ENCODE results near the gene CBARP.
A peak's percentile ranks its signal among the peaks of the same experiment; 100 is the strongest.
"Not testable (repeated sequence)": the region's sequence is repeated elsewhere in the genome, so short reads cannot be mapped to it uniquely, and the experiment has no call there.

Gene CBARP

DNA sequence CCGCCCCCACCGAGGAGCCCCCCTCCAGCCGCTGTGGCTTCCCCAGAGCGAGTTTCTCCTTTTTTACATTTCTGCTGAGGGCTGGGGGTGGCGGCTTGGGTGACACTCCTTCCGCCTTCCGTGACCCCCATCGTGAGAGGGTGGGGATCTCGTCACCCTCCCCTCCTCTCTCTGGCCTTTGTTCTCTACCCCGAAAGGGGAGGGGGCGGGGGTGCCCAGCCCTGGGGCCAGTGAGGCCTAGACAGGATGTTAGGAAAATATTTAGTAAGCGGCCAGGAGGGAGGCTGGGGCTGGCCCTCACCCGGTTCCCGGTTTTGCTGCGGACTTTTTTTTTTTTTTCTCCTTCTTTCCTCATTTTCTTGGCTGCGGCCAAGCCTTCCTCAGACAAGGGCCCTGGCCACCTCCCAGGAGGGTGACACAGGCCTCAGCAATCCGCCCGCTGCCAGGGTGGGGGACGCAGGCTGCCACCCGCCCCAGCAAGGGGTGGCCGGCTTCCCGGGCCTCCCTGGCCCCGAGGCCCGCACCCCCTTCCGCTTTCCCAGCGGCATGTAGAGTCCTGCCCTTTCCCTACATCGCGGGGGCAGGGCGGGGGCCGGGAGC, 14.5 kb upstream of the CBARP start:
- no peaks in the 10 kb centered on the region for H3K27me3 ChIP-seq (ENCODE audit: control insufficient read depth, insufficient read depth, low read length)
- peak overlapping the region; percentile 74 for H3K4me3 ChIP-seq (ENCODE audit: low read length)
- peaks cover 33% of the 10 kb centered on the region for H3K36me3 ChIP-seq (ENCODE audit: control insufficient read depth, insufficient read depth, low read length)
- H3K9ac ChIP-seq (ENCODE audit: low read length) = peak overlapping the region; percentile 90
- H3K9me3 ChIP-seq (ENCODE audit: control insufficient read depth, low read length) = no peaks in the 10 kb centered on the region
- peaks cover 43% of the 10 kb centered on the region for H3K4me1 ChIP-seq (ENCODE audit: control insufficient read depth, insufficient read depth, low read length)

GRCh38 chr19:1251330-1252220, 13.8 kb upstream of the CBARP start:
- peaks cover 43% of the 10 kb centered on the region for H3K4me1 ChIP-seq (ENCODE audit: control insufficient read depth, insufficient read depth, low read length)

DNA sequence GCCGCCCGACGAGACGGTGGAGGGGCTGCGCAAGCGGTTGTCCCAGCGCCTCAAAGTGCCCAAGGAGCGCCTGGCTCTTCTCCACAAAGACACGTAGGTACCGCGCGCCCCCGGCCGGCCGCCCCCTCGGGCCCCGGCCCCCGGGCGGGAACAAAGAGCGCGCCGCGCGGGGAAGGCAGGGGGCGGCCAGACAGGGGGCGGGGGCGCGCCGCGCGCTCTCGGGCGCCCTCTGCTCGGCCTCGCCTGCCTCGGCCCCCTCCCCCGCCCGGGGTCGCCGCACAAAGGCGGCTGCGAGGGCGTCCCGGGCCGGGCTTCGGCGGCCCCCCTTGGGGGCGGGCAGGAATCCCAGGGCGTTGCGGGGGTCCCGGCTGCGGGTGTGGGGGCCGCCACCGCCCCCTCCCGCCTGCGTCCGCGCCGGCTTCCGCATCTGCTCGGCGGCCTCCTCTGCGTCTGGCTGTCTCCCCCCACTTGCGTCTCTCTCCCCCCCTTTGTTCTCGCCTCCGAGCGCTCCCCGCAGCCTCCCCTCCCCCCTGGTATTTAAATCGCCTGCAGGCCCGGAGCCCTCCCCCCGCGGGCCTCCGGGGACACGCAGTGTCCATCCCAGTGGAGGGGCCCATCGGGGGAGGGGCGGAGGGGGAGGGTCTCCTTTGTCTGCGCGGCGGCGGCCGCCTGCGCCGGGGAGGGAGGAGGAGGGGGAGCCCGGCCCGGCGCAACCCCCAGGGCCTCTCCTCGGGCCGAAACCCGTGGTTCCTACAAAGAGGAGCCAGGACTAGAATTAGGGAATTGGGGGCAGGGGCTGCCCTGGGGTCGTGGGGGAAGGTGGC, 12.8 kb upstream of the CBARP start:
- Histone ChIP-seq H3K4me1 (ENCODE audit: control insufficient read depth, insufficient read depth, low read length) (peaks cover 49% of the 10 kb centered on the region), H3K9me3 (ENCODE audit: control insufficient read depth, low read length) (no peaks in the 10 kb centered on the region), H3K27me3 (ENCODE audit: control insufficient read depth, insufficient read depth, low read length) (no peaks in the 10 kb centered on the region), H3K9ac (ENCODE audit: low read length) (peak overlapping the region; percentile 90), H3K36me3 (ENCODE audit: control insufficient read depth, insufficient read depth, low read length) (peaks cover 23% of the 10 kb centered on the region), H3K4me3 (ENCODE audit: low read length) (peak overlapping the region; percentile 74)

More at GRCh38 chr19:1251330-1252220, 13.8 kb upstream of the CBARP start:
- Histone ChIP-seq H3K36me3 (ENCODE audit: control insufficient read depth, insufficient read depth, low read length) (peaks cover 29% of the 10 kb centered on the region), H3K4me3 (ENCODE audit: low read length) (peak overlapping the region; percentile 74), H3K27me3 (ENCODE audit: control insufficient read depth, insufficient read depth, low read length) (no peaks in the 10 kb centered on the region), H3K9ac (ENCODE audit: low read length) (peak overlapping the region; percentile 90), H3K9me3 (ENCODE audit: control insufficient read depth, low read length) (no peaks in the 10 kb centered on the region)

GRCh38 chr19:1249990-1250436, 12.2 kb upstream of the CBARP start:
- Histone ChIP-seq H3K27me3 (ENCODE audit: control insufficient read depth, insufficient read depth, low read length) (no peaks in the 10 kb centered on the region), H3K9me3 (ENCODE audit: control insufficient read depth, low read length) (no peaks in the 10 kb centered on the region), H3K4me3 (ENCODE audit: low read length) (no peak overlapping the region), H3K9ac (ENCODE audit: low read length) (peak overlapping the region; percentile 71), H3K4me1 (ENCODE audit: control insufficient read depth, insufficient read depth, low read length) (peaks cover 49% of the 10 kb centered on the region), H3K36me3 (ENCODE audit: control insufficient read depth, insufficient read depth, low read length) (peaks cover 16% of the 10 kb centered on the region)

GRCh38 chr19:1249298-1249989, 11.6 kb upstream of the CBARP start:
- Histone ChIP-seq H3K4me1 (ENCODE audit: control insufficient read depth, insufficient read depth, low read length) (peaks cover 49% of the 10 kb centered on the region), H3K27me3 (ENCODE audit: control insufficient read depth, insufficient read depth, low read length) (no peaks in the 10 kb centered on the region), H3K9me3 (ENCODE audit: control insufficient read depth, low read length) (no peaks in the 10 kb centered on the region), H3K9ac (ENCODE audit: low read length) (peak overlapping the region; percentile 92), H3K4me3 (ENCODE audit: low read length) (no peak overlapping the region), H3K36me3 (ENCODE audit: control insufficient read depth, insufficient read depth, low read length) (peaks cover 11% of the 10 kb centered on the region)

GRCh38 chr19:1248786-1249297, 11.0 kb upstream of the CBARP start:
- Histone ChIP-seq H3K4me3 (ENCODE audit: low read length) (peak overlapping the region; percentile 56), H3K9me3 (ENCODE audit: control insufficient read depth, low read length) (no peaks in the 10 kb centered on the region), H3K9ac (ENCODE audit: low read length) (peak overlapping the region; percentile 92), H3K4me1 (ENCODE audit: control insufficient read depth, insufficient read depth, low read length) (peaks cover 49% of the 10 kb centered on the region), H3K27me3 (ENCODE audit: control insufficient read depth, insufficient read depth, low read length) (no peaks in the 10 kb centered on the region), H3K36me3 (ENCODE audit: control insufficient read depth, insufficient read depth, low read length) (peaks cover 9% of the 10 kb centered on the region)

GRCh38 chr19:1248139-1248785, 10.5 kb upstream of the CBARP start, which contains the start of gene MIDN:
Gene MIDN (plus strand): TSS chr19:1248583. CDS start chr19:1250297, 1,714 bp downstream.
- Histone ChIP-seq H3K4me3 (ENCODE audit: low read length) (peak within 1 kb of the TSS; percentile 56), H3K36me3 (ENCODE audit: control insufficient read depth, insufficient read depth, low read length) (peaks cover 14% of the 10 kb centered on the region), H3K9ac (ENCODE audit: low read length) (peak within 1 kb of the TSS; percentile 92), H3K27me3 (ENCODE audit: control insufficient read depth, insufficient read depth, low read length) (no peaks in the 10 kb centered on the region), H3K9me3 (ENCODE audit: control insufficient read depth, low read length) (no peaks in the 10 kb centered on the region), H3K4me1 (ENCODE audit: control insufficient read depth, insufficient read depth, low read length) (peaks cover 49% of the 10 kb centered on the region)

DNA sequence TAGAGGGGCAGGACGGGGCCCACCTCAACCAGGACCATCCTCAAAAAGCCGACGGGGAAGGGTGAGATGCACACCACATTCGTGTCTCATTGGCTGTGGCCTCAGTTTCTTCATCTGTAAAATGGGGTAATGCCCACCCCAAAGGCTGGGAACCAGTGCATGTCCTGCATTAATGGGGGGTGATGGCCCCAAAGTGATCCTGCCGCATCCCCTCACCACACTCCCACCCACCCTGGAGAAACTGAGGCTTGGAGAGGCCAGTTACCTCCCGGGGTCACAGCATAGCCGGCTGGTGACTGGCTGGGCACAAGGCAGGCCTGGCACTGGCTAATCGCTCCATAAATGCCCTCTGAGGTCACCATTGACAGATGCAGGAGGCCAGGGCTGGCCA, 9.9 kb upstream of the CBARP start:
- H3K9ac ChIP-seq (ENCODE audit: low read length) = peak overlapping the region; percentile 65
- peak overlapping the region; percentile 32 for H3K4me3 ChIP-seq (ENCODE audit: low read length)

GRCh38 chr19:1246265-1247087, 8.7 kb upstream of the CBARP start:
- not testable (repeated sequence) for H3K9ac ChIP-seq (ENCODE audit: low read length); H3K9me3 ChIP-seq (ENCODE audit: control insufficient read depth, low read length); H3K36me3 ChIP-seq (ENCODE audit: control insufficient read depth, insufficient read depth, low read length); H3K27me3 ChIP-seq (ENCODE audit: control insufficient read depth, insufficient read depth, low read length); H3K4me3 ChIP-seq (ENCODE audit: low read length)
- H3K4me1 ChIP-seq (ENCODE audit: control insufficient read depth, insufficient read depth, low read length) = peaks cover 56% of the 10 kb centered on the region

More for the DNA sequence above, 9.9 kb upstream of the CBARP start:
- no peaks in the 10 kb centered on the region for H3K27me3 ChIP-seq (ENCODE audit: control insufficient read depth, insufficient read depth, low read length)
- H3K36me3 ChIP-seq (ENCODE audit: control insufficient read depth, insufficient read depth, low read length) = peaks cover 15% of the 10 kb centered on the region
- H3K9me3 ChIP-seq (ENCODE audit: control insufficient read depth, low read length) = no peaks in the 10 kb centered on the region
- peaks cover 52% of the 10 kb centered on the region for H3K4me1 ChIP-seq (ENCODE audit: control insufficient read depth, insufficient read depth, low read length)

GRCh38 chr19:1245494-1246264, 7.9 kb upstream of the CBARP start:
- H3K36me3 ChIP-seq (ENCODE audit: control insufficient read depth, insufficient read depth, low read length) = peaks cover 7% of the 10 kb centered on the region
- H3K4me1 ChIP-seq (ENCODE audit: control insufficient read depth, insufficient read depth, low read length) = peaks cover 62% of the 10 kb centered on the region
- no peaks in the 10 kb centered on the region for H3K27me3 ChIP-seq (ENCODE audit: control insufficient read depth, insufficient read depth, low read length)
- peak overlapping the region; percentile 70 for H3K9ac ChIP-seq (ENCODE audit: low read length)
- peak overlapping the region; percentile 25 for H3K4me3 ChIP-seq (ENCODE audit: low read length)
- no peaks in the 10 kb centered on the region for H3K9me3 ChIP-seq (ENCODE audit: control insufficient read depth, low read length)

All from mucosa of stomach (tissue), 1 donor.